Measurements from ENCODE around the gene HSD17B8.

The HSD17B8 gene

GRCh38 chr6:33177552-33178446, 26.7 kb upstream of the HSD17B8 start:
- no peak for TF ChIP-seq CTCF (IDR thresholded peaks at IDR 0.05; ENCODE audit: low read depth, low read length, missing control alignments)
- in situ Hi-C loops (cut with HindIII; ENCODE audit: low pct_ligation_motif_present, low sequenced_read_pairs), result no loop called here
- no peaks in the 10 kb centered on the region for H3K27me3 ChIP-seq (replicated peaks)
- no peak overlapping the region for H3K4me3 ChIP-seq (ENCODE audit: low read depth, low read length)
- H3K36me3 ChIP-seq (replicated peaks), result no peaks in the 10 kb centered on the region
- no peak for DNase-seq
- H3K27ac ChIP-seq, result no peak overlapping the region

GRCh38 chr6:33178755-33179475, 25.5 kb upstream of the HSD17B8 start:
- H3K27me3 ChIP-seq (replicated peaks), result no peaks in the 10 kb centered on the region
- no peak overlapping the region for H3K27ac ChIP-seq
- no peak for DNase-seq
- no peaks in the 10 kb centered on the region for H3K36me3 ChIP-seq (replicated peaks)
- no peak overlapping the region for H3K4me3 ChIP-seq (ENCODE audit: low read depth, low read length)
- in situ Hi-C loops (cut with HindIII; ENCODE audit: low pct_ligation_motif_present, low sequenced_read_pairs), result no loop called here
- no peak for TF ChIP-seq CTCF (IDR thresholded peaks at IDR 0.05; ENCODE audit: low read depth, low read length, missing control alignments)

GRCh38 chr6:33181141-33181540, 23.3 kb upstream of the HSD17B8 start:
- no peak overlapping the region for H3K4me3 ChIP-seq (ENCODE audit: low read depth, low read length)
- no peak overlapping the region for H3K27ac ChIP-seq
- in situ Hi-C loops (cut with HindIII; ENCODE audit: low pct_ligation_motif_present, low sequenced_read_pairs), result no loop called here
- no peak for DNase-seq
- no peaks in the 10 kb centered on the region for H3K36me3 ChIP-seq (replicated peaks)
- H3K27me3 ChIP-seq (replicated peaks), result no peaks in the 10 kb centered on the region
- TF ChIP-seq CTCF (IDR thresholded peaks at IDR 0.05; ENCODE audit: low read depth, low read length, missing control alignments), result no peak

GRCh38 chr6:33183071-33183683, 21.3 kb upstream of the HSD17B8 start:
- in situ Hi-C loops (cut with HindIII; ENCODE audit: low pct_ligation_motif_present, low sequenced_read_pairs), result no loop called here

GRCh38 chr6:33185190-33185589, 19.3 kb upstream of the HSD17B8 start:
- TF ChIP-seq CTCF (IDR thresholded peaks at IDR 0.05; ENCODE audit: low read depth, low read length, missing control alignments), result no peak
- in situ Hi-C loops (cut with HindIII; ENCODE audit: low pct_ligation_motif_present, low sequenced_read_pairs), result no loop called here
- DNase-seq, result no peak
- Histone ChIP-seq H3K4me3 (ENCODE audit: low read depth, low read length) (no peak overlapping the region), H3K27ac (no peak overlapping the region), H3K27me3 (replicated peaks) (no peaks in the 10 kb centered on the region), H3K36me3 (replicated peaks) (no peaks in the 10 kb centered on the region)

More at GRCh38 chr6:33183071-33183683, 21.3 kb upstream of the HSD17B8 start:
- Histone ChIP-seq H3K4me3 (ENCODE audit: low read depth, low read length) (no peak overlapping the region), H3K36me3 (replicated peaks) (no peaks in the 10 kb centered on the region), H3K27me3 (replicated peaks) (no peaks in the 10 kb centered on the region), H3K27ac (no peak overlapping the region)
- no peak for DNase-seq
- no peak for TF ChIP-seq CTCF (IDR thresholded peaks at IDR 0.05; ENCODE audit: low read depth, low read length, missing control alignments)

All from brain microvascular endothelial cell (primary cell).